Stimulated activated CD4-positive, alpha-beta T cell treated with anti-CD3 and anti-CD28 coated beads, Interleukin-2, amount 100 ng/mL, for 48 hours (primary cell): ENCODE measurements around the gene ADPRH.
A peak's percentile ranks its signal among the peaks of the same experiment; 100 is the strongest.

Experiments used
- DNase-seq, 2 donors: peaks; one replicate each; pipeline ENCODE4 v3.0.0-alpha.2; 2020

The ADPRH gene

DNA sequence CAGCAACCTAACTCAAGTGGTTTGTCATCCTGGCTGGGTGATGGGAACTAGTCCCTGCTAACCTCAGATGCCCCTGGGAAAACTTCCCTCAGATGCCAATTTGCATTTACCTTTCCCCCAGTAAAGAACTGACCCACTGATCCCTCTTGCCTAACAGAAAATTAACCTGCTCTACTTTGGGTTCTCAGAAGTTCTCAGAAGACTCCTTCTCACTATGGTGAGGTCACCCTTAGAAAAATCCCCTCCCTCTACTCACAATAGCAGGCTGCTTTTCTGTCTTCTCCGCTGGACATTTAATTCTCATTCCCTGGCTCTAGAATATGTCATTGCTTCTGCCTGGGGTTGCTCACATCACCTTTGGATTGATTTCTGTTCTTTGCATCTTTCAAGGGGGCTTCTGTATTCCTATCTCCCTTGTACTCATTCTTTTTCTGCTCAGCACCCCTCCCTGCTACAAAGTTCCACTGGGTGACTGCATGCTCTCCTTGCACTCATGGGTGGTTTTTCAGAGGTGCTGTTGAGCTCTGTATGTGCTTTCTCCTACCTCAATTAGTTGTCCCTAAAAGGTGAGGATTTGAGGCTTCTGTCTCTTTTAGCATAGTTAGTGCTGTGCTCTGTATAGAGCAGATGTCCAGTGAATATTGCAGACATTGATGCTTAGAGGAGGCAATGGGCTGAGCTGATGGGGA, 19.3 kb downstream of the ADPRH start:
- DNase-seq, result no peak

DNA sequence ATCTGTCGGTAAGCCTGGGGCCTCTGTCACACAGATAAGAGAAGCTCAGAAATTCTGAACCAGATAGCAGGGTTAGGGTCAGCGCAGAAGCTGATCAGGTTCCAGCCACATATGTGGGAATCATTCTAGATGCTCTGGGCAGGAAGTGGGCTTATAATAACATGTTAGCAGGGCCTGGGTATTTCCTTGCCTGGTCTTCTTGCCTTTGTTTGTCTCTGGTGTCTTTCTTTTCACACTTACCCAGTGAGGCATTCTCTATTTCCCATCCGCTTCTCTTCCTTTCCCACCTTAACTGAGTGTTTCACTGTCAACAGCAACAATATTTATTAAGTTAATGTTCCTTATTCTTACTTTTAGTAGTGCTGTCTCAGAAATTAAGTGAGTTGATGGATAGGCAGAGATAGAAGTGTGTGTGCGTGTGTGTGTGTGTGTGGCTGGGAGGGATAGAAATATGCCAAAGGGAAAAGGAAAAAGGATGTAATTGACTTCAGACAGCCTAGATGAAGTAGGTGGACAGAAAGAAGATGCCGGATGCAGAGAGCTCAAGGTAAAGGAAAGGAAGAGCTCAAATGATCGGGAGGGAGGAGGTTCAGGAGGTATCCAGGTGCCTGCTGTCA, 20.4 kb downstream of the ADPRH start:
- no peak for DNase-seq

DNA sequence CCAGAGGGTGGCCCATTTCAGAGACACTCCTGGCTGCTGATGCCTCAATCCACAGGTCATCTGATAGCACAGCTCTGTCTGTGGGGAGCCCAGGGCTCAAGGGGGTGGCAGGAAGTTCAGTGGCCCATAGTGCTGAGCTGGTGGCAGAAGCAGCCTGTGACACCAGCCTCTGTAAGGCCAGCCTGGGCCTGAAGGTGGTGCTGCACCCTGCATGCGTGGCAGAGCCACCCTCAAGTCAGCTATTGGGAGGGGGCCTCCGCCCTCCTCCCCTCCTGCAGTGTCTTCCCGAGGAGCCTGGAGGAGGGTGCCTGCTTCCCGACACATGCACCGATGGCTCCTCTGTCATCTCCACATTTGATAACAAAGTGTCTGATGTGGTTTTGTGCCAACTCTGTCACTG, 21.4 kb downstream of the ADPRH start:
- DNase-seq, result peak in 1 of 2 donors; percentile 11

DNA sequence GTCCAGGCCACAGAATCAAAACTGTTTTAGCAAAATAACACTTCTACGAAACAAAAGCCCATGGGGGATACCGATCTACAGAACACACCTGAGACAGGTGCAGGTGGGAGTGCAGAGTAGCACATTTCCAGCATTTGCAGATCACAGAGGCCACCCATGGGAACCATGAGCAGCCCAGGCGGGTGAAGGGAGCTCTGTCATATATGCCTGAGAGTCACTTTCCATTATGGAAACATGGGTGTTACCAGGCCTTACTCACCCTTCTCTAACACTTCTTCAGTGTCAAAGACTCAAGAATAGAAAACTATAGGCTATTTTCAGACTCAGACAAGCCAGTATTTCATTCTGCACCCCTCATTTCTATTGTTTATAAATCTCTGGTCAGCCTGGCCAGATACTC, 21.9 kb downstream of the ADPRH start:
- DNase-seq, result no peak

DNA sequence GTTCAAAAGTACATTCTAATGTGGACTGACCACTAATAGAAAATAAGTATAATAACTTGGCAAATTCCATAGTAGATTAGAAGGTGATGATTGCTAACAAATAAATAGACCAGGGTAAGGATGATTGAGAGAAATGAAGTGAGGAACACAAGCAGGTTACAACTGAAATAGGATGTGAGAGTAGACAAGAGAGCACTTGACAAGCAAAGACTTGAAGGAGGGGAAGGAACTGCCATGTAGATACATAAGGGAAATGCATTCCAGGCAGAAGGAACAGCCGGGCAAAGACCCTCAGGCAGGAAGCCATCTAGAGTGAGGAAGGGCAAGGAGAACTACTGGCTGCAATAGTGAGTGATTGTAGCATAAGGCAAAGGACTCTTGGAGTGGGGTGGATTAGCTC, 23.4 kb downstream of the ADPRH start:
- no peak for DNase-seq

DNA sequence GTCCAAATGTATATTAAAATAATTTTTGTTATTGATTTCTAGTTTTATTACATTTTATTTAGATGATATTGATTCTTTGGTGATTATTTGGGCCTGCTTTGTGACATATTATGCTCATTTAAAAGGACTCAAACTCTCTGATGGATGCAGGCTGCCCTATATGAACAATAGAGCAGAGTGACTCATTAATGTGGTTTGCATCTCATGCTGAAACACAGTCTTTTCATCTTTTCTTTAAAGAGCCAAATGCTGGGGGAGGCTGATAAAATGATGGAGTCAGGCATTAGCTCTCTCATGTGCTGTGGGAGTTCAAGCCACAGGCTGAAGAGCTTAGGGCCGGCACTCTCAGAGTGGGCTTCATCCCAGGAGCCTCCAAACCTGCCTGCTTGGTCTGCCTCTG, 25.6 kb downstream of the ADPRH start:
- DNase-seq, result no peak

DNA sequence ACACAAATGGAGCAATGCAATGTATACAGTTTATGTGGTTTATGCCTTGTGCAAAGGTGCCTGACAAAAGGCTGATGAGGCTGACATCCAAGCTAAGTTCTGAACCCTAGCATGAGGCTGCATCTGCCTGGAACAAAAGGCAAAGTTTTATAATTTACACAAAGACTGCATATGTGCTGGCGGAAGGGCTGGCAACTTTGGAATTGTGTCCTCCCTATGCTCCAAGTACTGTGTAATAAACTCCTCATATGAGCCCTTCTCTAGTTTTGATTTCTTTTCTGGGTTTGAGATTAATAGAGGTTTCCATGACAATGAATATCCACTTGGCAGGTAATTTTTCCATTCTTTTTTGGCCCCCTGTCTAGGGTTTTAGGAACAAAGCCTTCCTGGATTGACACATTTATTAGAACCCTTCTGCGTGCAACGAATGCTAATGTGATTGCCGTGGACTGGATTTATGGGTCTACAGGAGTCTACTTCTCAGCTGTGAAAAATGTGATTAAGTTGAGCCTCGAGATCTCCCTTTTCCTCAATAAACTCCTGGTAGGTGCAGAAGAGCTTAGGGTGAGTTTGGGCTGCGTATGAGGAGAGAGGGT, 29.2 kb downstream of the ADPRH start:
- DNase-seq, result no peak

DNA sequence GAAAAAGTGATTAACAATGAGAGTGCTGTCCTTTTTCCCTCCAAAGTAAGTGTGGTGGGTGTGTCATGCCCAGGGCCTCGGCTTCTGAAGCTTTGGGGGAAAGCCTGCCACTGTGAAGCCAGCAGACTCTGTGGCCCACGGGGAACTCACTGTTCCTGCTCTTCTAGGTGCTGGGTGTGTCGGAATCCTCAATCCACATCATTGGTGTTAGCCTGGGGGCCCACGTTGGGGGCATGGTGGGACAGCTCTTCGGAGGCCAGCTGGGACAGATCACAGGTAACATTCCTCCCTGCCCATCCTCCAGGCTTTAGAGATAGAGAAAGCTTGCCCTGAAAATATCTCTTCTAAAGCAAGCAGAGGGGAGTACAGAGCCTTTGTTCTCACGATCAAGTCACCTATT, 30.0 kb downstream of the ADPRH start:
- DNase-seq, result no peak

DNA sequence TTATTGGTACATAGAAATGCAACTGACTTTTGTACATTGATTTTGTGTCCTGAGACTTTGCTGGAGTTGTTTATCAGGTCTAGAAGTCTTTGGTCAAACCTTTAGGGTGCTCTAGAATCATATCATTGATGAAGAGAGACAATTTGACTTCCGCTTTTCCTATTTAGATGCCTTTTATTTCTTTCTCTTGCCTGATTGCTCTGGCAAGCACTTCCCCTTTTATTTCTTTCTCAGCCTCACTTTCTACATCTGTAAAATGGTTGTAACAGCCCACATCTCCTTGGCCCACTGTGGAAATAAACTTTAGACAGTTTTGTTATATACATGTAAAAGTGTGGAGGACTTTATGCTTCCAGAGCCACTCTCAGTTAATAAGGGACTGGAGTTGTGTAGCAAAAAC, 32.4 kb downstream of the ADPRH start:
- DNase-seq, result no peak

DNA sequence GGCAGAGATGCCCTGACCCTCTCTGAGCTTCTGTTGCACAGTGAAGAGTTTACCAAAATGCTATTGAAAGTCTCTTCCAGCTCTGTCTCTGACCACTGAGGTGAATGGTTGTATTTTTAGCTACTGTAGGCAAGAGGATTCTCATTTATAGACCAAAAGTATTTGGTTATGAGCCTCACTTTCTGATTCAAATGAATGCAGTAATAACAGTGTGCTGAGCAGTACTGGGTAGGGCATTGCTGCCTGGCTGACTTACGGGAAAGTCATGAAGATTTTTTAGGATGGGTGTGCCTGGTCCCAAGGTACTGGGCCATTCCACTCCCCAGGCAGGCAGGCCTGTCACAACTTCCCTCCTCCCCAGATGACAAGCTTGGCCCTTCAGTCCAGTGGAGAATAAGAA, 33.9 kb downstream of the ADPRH start:
- no peak for DNase-seq

DNA sequence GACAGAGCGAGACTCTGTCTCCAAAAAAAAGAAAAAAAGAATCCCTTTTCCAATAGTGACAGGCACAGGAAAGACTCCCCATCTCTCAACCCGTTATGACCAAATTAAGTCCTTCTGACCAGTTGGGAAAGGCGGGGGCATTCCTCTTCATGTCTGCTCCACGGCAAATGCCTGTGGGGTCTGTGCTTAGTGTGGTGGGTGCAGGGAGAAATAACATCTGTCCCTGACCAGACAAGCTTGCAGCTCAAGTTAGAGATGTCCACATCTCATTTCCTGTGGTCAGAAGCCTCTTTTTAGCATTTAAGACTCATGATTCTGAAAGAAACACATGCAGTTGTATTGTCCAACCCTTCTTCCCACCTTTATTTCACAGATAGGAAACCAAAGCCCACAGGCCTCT, 34.6 kb downstream of the ADPRH start:
- DNase-seq, result no peak

DNA sequence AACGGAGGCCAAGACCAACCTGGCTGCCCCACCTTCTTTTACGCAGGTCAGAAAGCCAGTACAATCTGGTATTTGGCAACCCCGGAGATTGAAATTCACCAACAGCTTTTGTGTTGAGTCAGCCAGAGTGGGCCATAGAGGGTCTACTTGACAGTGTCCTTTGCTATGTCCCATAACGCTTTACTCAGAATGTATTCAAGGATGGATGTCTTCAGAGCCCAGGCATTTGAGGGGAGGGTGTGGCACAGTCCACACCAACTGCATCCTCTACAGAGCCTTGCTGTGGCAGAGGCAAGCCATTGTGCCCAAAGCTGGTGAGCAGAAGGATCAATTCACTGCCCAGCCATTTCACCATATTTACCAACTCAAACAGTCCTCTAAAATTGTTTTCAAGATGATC, 36.8 kb downstream of the ADPRH start:
- no peak for DNase-seq

DNA sequence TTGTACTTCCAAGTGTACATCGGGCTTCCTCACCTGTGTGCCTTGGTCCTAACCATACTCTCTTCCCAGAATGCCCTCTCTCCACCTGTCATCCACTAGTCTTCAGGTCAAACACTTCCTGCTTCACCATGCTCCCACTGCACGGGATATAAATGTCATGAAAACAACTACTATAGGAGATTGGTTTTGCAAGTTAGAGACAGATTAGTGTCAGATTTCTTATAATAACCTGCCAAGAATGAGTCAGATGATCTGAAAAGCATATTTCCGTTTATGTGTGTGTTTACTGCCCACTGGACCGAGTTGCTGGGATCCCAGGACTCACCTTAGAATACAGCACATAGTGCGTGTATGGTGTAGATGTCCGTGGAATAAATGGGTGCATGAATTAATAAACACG, 39.8 kb downstream of the ADPRH start:
- DNase-seq, result no peak

DNA sequence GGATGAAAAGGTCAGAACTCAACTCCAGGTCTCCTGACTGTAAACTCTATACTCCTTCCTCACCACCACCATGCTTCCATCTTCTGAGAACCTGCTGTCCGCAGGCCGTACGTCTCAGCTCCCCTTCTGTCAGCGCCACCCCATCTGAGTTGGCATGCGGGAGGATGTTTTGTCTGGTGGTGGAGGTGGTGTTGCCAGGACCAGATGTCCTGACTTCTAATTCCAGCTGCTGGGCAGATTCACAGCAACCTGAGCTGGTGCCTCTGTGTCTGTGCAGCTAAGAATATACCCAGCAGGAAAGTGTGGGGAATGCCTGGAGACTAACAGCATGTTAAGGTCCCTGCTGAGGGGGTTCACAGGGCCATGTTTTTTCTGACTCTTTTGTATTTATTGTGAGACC, 41.6 kb downstream of the ADPRH start:
- DNase-seq, result no peak

DNA sequence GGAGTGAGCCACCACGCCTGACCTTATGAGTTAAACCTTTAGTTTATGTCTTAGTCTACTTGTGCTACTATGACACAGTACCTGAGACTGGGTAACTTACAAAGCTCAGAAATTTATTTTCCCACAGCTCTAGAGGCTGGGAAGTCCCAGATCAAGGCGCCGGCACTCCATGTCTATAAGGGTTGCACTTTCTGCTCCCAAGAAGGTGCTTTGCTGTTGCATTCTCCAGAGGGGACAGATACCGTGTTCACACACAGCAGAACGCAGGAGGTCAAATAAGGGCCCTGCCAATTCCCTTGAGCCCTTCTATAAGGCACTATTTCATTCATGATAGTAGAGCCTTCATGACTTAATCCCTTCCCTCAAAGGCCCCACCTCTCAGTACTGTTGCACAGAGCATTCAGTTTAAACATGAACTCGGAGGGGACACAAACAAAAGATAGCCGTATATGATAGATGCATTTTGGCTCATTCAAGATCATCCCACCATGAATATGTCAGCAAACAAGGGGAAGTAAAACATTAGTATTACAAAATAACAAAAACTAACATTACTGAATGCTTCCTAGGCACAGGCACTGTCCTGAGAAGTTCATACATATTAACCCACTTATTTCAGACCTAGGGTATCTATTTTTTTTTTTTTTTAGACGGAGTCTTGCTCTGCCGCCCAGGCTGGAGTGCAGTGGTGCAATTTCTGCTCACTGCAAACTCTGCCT, 44.9 kb downstream of the ADPRH start:
- DNase-seq, result no peak

DNA sequence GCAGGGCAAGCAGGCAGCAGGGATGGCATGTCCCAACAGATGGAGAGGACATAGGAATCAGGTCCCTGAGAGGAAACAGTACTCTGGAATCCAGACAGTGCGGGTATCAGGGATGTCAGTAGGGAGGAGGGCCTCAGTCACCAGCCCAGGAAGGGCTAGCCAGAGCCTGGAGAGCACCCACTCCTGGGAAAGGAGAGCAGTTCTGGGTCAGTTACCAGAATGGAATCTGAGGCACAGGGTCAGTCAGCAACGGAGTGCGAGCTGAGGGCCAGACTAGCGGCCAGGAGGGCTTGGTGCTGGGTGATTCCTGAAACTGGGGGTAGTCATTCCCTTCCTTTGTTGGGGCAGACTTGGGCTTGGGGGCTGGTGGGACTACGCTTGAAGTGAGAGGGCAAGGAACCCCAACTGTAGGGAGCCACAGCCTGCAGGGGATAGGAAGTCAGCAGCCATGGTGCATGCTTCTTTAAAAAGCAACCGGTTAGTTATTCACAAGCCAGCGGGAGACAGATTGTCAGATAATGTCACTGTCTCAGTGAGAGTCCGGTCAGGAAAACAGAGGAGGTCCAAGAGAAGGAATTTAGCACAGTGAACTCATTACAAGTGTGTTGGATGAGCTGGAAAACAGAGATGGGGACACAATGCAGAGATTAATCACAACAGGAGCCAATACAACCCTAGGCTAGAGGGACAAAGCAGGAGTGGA, 46.3 kb downstream of the ADPRH start:
- DNase-seq, result no peak

DNA sequence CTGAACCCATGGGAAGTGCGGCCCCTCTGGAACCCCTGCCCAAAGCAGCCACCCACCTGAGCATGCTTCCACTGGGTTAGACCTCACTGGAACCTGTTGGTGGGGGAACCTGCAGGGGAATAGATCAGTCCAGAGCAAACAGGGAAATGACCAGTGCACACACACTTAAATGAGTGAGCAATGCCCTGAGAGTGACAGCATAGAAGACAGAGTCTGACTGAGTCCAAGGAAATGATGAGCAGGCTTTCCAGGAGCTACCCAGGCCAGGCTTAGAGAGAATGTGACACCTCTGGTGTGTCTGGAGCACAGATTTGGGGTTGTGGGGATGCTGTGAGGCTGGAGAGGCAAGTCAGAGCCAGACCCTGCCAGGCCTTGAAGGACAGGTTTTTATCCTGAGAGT, 46.9 kb downstream of the ADPRH start:
- no peak for DNase-seq

DNA sequence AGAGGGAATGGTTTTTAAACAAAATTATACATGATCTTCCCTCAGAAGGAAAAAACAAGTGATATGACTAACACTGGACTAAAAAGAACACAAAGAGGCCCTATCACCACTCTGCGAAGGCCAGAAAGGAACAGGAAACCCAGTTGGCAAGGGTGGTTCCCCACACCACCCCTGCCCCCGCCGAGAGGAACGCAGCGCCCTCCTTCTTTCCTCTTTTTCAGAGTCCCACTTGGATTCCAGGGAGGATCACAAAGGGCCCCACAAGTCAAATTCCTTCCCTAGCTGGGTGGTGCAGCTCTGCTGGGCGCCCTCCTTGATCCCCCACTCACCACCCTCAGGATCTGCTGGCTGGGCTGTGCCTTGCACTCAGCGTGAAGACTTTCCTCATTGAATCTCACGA, 48.2 kb downstream of the ADPRH start:
- DNase-seq, result no peak

DNA sequence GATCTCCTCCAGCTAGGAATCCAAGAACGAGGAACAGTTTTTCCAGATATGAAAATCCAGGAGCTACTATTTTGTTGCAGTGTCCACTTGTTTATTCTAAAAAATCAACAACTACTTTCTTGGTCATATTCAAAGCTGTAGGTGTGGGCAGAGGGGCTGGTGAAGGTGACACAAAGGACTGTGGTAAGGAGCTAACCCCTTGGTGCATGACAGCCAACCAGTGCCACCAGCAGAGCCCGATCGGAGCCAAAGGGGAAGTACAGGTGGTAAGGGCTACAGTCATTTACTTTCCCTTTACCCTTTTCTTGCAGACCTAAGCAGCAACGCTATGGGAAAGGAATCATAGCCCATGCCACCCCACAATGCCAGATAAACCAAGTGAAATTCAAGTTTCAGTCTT, 49.1 kb downstream of the ADPRH start:
- no peak for DNase-seq

DNA sequence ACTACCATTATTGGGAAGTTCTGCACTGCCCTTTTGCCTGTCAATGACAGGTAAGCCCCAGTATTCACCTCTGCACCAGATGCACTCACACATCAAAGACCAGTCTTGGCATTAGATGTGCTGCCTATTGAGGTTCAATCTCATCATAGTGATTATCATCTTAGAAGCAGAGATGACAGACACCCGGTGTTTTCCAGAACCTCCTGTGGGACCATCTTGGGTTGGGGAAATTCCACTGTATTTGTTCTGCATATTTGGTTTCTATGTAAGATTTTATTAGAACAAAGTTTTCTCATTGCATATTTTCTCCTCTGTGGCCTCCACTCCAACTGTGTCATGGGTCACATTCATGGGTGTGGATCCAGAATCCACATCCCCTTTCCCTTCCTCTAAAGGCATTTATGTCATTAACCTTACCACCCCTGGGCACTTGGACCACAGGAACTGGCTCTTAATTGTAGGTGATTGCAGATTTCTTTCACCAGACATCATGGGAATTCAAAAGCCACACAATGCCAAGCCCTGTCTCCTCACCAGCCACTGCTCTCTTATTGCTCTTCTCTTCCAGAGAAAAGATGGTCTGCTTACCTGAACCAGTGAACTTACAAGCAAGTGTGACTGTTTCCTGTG, 49.6 kb downstream of the ADPRH start:
- no peak for DNase-seq

DNA sequence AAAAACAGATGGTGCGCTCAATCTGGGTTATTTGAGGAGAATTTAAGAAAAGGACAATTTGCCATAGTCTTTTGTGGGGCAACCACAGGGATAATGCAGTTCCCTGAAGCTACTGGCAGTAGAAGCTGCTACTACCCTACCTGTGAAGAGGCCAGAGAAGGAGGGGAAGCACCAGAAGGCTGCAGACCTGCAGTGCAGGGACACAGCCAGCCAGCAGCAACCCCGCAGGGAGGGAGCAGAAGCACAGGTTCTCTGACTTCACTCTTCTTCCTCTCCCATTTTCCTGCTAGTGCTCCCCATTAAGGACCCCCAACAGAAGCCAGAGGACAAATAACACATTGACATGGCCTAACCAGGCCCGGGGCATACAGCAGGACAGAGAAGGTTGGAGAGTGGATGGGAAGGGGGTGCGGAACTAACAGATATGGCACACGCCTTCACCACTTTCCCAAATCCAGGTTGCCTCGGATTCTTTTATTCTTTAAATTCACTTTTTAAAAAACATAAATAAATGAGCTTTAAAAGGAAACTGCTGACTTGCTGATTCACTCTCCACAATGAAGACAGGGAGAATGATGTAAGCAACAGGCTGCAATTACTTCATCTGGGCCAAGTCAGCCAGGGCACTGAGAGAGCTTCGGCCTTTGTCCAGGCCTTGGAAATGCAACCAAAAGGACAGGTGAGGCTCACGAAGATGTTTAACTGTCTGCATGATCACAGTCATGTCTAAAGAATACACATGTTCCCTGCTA, 51.0 kb downstream of the ADPRH start:
- no peak for DNase-seq

DNA sequence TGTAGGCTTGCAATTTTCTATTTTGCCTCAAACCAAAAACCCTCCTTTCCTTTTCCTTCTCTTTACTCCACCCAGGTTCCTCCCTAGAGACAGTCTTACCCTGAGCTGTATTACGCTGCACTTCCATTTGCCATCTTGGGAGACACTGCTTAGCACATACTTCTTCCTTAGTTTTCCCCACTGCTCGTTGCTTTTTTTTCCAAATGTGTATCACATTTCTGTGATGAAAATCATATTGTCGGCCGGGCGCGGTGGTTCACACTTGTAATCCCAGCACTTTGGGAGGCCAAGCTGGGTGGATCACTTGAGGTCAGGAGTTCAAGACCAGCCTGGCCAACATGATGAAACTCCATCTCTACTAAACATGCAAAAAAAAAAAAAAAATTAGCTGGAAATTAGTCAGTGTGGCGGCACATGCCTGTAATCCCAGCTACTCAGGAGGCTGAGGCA, 51.6 kb downstream of the ADPRH start:
- no peak for DNase-seq
